Keratinocyte (primary cell): ENCODE measurements around the gene ZNF407. TPM values are rescaled to one million over a fixed set of nuclear protein-coding genes. Genes with fewer than 3 reads are reported as not detected.

Experiments used
- DNase-seq: peaks from one replicate; pipeline ENCODE4 v3.0.0-alpha.2; 2011; ENCODE audit warnings: low read depth, missing footprints, low spot score
- FAIRE-seq: peaks from 2 replicates; lab custom pipeline; 2011; peaks lifted over from hg19 to GRCh38; lab: Jason Lieb, UNC
- H2AFZ ChIP-seq: 2 replicates; pipeline ENCODE4 v1.6.0; 2012; ENCODE audit warnings: low read length, control low read depth, inconsistent platforms; ENCODE audit not compliant: control insufficient read depth
- H3K27ac ChIP-seq: 2 replicates; pipeline ENCODE4 v1.5.1; 2011; ENCODE audit warnings: low read length; ENCODE audit not compliant: control insufficient read depth, insufficient read depth
- H3K27me3 ChIP-seq: 3 replicates; pipeline ENCODE4 v1.6.0; 2011; ENCODE audit warnings: low read length; ENCODE audit not compliant: control insufficient read depth, insufficient read depth; ENCODE audit errors: extremely low read depth
- H3K36me3 ChIP-seq, 2 experiments: 2 replicates in 1 of 2; 3 replicates in 1 of 2; pipeline ENCODE4 v1.5.1; 2011; ENCODE audit warnings: low read length in 2 of 2, mild to moderate bottlenecking in 1 of 2; ENCODE audit not compliant: control insufficient read depth in 2 of 2, insufficient read depth in 2 of 2; ENCODE audit errors: extremely low read depth in 1 of 2
- H3K4me1 ChIP-seq: 3 replicates; pipeline ENCODE4 v1.5.1; 2011; ENCODE audit warnings: low read length; ENCODE audit not compliant: control insufficient read depth, insufficient read depth; ENCODE audit errors: extremely low read depth
- H3K4me2 ChIP-seq: 3 replicates; pipeline ENCODE4 v1.6.0; 2011; ENCODE audit warnings: low read depth, low read length; ENCODE audit not compliant: control insufficient read depth, insufficient read depth; ENCODE audit errors: extremely low read depth
- H3K4me3 ChIP-seq, 3 experiments: fragments of 200-600 bp in 1 of 3; sonication (generic) in 1 of 3; 2 replicates in 2 of 3; 3 replicates in 1 of 3; pipeline ENCODE4 v1.5.1; 2011 to 2016; ENCODE audit warnings: low read length in 3 of 3, mild to moderate bottlenecking in 3 of 3, control low read depth in 2 of 3, inconsistent platforms in 1 of 3, low read depth in 1 of 3, mixed read lengths in 1 of 3, mixed run types in 1 of 3, moderate library complexity in 1 of 3; ENCODE audit not compliant: control insufficient read depth in 2 of 3, insufficient read depth in 2 of 3; ENCODE audit errors: extremely low read depth in 1 of 3
- H3K79me2 ChIP-seq: 2 replicates; pipeline ENCODE4 v1.6.0; 2012; ENCODE audit warnings: low read length; ENCODE audit not compliant: control insufficient read depth, insufficient read depth
- H3K9ac ChIP-seq: 3 replicates; pipeline ENCODE4 v1.6.0; 2011; ENCODE audit warnings: low read length; ENCODE audit not compliant: control insufficient read depth, insufficient read depth; ENCODE audit errors: extremely low read depth
- H3K9me1 ChIP-seq: 3 replicates; pipeline ENCODE4 v1.6.0; 2011; ENCODE audit warnings: low read length; ENCODE audit not compliant: control insufficient read depth, insufficient read depth; ENCODE audit errors: extremely low read depth
- H3K9me3 ChIP-seq: 2 replicates; pipeline ENCODE4 v1.5.1; 2012; ENCODE audit warnings: low read depth, low read length; ENCODE audit not compliant: control insufficient read depth
- H4K20me1 ChIP-seq: 3 replicates; pipeline ENCODE4 v1.6.0; 2011; ENCODE audit warnings: low read length; ENCODE audit not compliant: control insufficient read depth, insufficient read depth; ENCODE audit errors: extremely low read depth
- CTCF ChIP-seq, 3 experiments: IDR thresholded peaks in 1 of 3; conservative IDR thresholded peaks in 1 of 3; optimal IDR thresholded peaks in 1 of 3; 2 replicates in 2 of 3; 3 replicates in 1 of 3; pipeline versions ENCODE3 to v1.5.1; 2011; ENCODE audit warnings: low read length in 3 of 3, mild to moderate bottlenecking in 3 of 3, moderate library complexity in 2 of 3, control low read depth in 1 of 3, inconsistent platforms in 1 of 3; ENCODE audit not compliant: insufficient read depth in 2 of 3; ENCODE audit errors: extremely low read depth in 1 of 3
- EZH2 ChIP-seq: IDR thresholded peaks from one replicate; pipeline ENCODE4 v1.6.1; 2012; ENCODE audit warnings: inconsistent platforms, mild to moderate bottlenecking, low read length, moderate library complexity
- dilution Hi-C: fragments of 300-500 bp; cut with MboI; formaldehyde crosslinking; loops from one replicate; pipeline ENCODE4 v1.7.0; 2020; ENCODE audit warnings: low sequenced_read_pairs; ENCODE audit not compliant: extremely low pct_ligation_motif_present
- polyA plus RNA-seq, 5 experiments: library from polyadenylated mRNA; depleted of rRNA in 3 of 5; stranded (reverse) in 3 of 5; stranded (forward) in 1 of 5; unstranded in 1 of 5; fragments of >200 nt; gene quantifications; 1 replicate in 1 of 5; 2 replicates in 3 of 5; 3 replicates in 1 of 5; pipeline versions ENCODE4 v1.2.1 to v1.2.3, GENCODE V29; 2011 to 2012; ENCODE audit warnings: missing spikeins in 2 of 5, low read depth in 1 of 5, low replicate concordance in 1 of 5

Gene ZNF407
- polyA plus RNA-seq, 1 donor (not counting 4 experiments of a cell fraction or from before 2014, with no cell fraction given) = 3.8 TPM

DNA sequence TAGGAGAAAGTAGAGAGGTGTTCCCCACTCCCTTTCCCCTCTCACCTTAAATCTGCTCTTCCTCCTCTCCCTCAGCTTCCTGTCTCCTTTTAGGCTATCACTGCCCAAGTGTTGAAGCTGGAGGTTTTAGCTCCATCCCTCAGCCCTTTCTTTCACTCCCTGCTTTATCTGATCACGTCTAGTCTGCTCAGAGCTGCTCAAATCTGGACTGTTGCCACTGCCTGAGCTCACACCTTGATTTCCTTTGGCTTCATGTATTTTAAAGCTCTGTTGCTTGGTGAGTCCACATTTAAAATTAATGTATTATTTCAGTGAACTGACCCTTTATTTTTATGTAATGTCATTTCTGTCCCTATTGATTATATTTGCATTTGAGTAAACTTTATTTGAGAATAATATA, 374.7 kb downstream of the ZNF407 start:
- Histone ChIP-seq H3K79me2 (no peaks in the 10 kb centered on the region), H3K27ac (no peak overlapping the region), H3K4me2 (no peak overlapping the region), H3K9me3 (no peaks in the 10 kb centered on the region), H2AFZ (no peak overlapping the region), H3K9ac (no peak overlapping the region), H3K4me1 (no peaks in the 10 kb centered on the region), H4K20me1 (no peaks in the 10 kb centered on the region), H3K4me3 (no peak overlapping the region), H3K36me3 (no peaks in the 10 kb centered on the region), H3K27me3 (no peaks in the 10 kb centered on the region), H3K9me1 (no peaks in the 10 kb centered on the region)
- dilution Hi-C loops = no loop called here
- FAIRE-seq = no peak
- TF ChIP-seq CTCF (optimal IDR thresholded peaks at IDR 0.05 in 1 of 3, IDR thresholded peaks at IDR 0.05 in 1 of 3, conservative IDR thresholded peaks at IDR 0.05 in 1 of 3; ENCODE audit: extremely low read depth in 1 of 3, insufficient read depth in 2 of 3, low read length in 3 of 3) (no peak), EZH2 (no peak)
- no peak for DNase-seq

GRCh38 chr18:74975001-74975400, 377.3 kb downstream of the ZNF407 start:
- no peak overlapping the region for H3K27ac ChIP-seq
- H3K9me1 ChIP-seq = no peaks in the 10 kb centered on the region
- DNase-seq = no peak
- no peak overlapping the region for H3K9ac ChIP-seq
- no peak for TF ChIP-seq CTCF (optimal IDR thresholded peaks at IDR 0.05 in 1 of 3, IDR thresholded peaks at IDR 0.05 in 1 of 3, conservative IDR thresholded peaks at IDR 0.05 in 1 of 3; ENCODE audit: extremely low read depth in 1 of 3, insufficient read depth in 2 of 3, low read length in 3 of 3)
- dilution Hi-C loops = no loop called here
- no peaks in the 10 kb centered on the region for H3K79me2 ChIP-seq
- no peak overlapping the region for H3K4me3 ChIP-seq
- H2AFZ ChIP-seq = no peak overlapping the region
- no peaks in the 10 kb centered on the region for H3K36me3 ChIP-seq
- H3K4me2 ChIP-seq = no peak overlapping the region
- H3K9me3 ChIP-seq = no peaks in the 10 kb centered on the region
- H4K20me1 ChIP-seq = no peaks in the 10 kb centered on the region
- no peak for FAIRE-seq
- no peaks in the 10 kb centered on the region for H3K27me3 ChIP-seq
- no peaks in the 10 kb centered on the region for H3K4me1 ChIP-seq
